IPS DF 6.9 (cell line): ENCODE measurements around the gene GABBR1.

ENCODE experiments used
- DNase-seq: peaks from one replicate; pipeline ENCODE4 v3.0.0-alpha.2; 2013; ENCODE audit warnings: low read depth, low spot score
- H3K27ac ChIP-seq: one replicate; pipeline ENCODE4 v1.5.1; 2013; ENCODE audit warnings: low read length, control low read depth
- H3K27me3 ChIP-seq: 2 replicates; pipeline ENCODE4 v1.6.1; 2013; ENCODE audit warnings: mild to moderate bottlenecking, low read length; ENCODE audit not compliant: control insufficient read depth, insufficient read depth
- H3K36me3 ChIP-seq: 2 replicates; pipeline ENCODE4 v1.6.1; 2013; ENCODE audit warnings: low read length; ENCODE audit not compliant: control insufficient read depth, insufficient read depth
- H3K4me1 ChIP-seq: 2 replicates; pipeline ENCODE4 v1.6.1; 2013; ENCODE audit warnings: low read length; ENCODE audit not compliant: control insufficient read depth, insufficient read depth
- H3K4me3 ChIP-seq: 2 replicates; pipeline ENCODE4 v1.5.1; 2013; ENCODE audit warnings: mild to moderate bottlenecking, low read length
- H3K9me3 ChIP-seq: 2 replicates; pipeline ENCODE4 v1.6.1; 2013; ENCODE audit warnings: low read length, inconsistent platforms; ENCODE audit not compliant: control insufficient read depth, insufficient read depth
- WGBS: extraction: QIAGEN DNeasy Blood & Tissue Kit; methylation state at CpG from one replicate; pipeline ENCODE4 v1.1.7; 2013; ENCODE audit warnings: mixed read lengths, missing lambda C conversion rate; ENCODE audit not compliant: insufficient read length, insufficient coverage; 5-methylcytosine and 5-hydroxymethylcytosine counted together

Gene GABBR1

DNA sequence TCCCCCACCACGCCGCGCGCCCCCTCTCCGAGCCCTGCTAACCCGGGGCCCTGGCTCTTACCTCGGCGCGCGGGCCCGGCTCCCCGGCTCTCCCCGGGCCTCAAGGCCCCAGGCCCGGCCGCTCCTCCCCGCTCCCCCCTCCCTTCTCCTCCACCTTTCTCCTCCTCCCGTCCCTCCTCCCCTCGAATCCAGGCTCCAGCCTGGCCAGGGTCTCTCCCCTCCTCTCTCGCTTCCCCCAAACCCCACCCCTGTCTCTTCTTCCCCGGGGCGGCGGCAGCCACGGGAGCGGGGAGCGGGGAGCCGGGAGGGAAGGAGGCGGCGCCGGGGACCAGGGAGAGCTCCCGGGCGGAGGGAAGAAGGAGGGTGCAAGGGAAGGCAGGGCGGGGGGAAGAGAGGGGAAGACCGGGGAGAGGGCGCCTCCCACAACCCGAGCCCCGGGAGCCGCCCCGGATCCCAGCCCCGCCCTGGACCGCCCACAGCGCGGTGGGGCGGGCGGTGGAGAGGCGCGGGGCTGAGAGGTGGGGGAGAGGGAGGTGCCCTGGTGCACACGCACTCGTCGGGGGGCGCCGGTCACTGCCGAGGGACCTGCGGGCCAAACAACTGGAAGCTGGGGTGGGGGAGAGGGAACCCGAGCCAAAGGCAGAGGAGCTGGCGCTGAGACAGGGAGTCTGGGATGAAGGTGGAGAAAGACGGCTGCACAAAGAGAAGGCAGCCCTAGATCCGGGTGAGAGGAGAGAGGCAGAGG lies at the start of gene GABBR1:
Gene GABBR1, minus strand, starts transcription at position 395 of the 745 bp plus-strand sequence. CDS start 798 bp downstream, outside the sequence.
- DNase-seq: no peak
- no peak within 1 kb of the TSS for H3K27ac ChIP-seq
- 0 out of 2 replicates have a peak, but pooled peaks cover 1% of the 10 kb centered on the region for H3K4me1 ChIP-seq
- H3K27me3 ChIP-seq: no peaks in the 10 kb centered on the region
- peak within 1 kb of the TSS; percentile 61 for H3K4me3 ChIP-seq
- H3K36me3 ChIP-seq: no peaks in the 10 kb centered on the region
- no peaks in the 10 kb centered on the region for H3K9me3 ChIP-seq
- no CpG with 5 or more reads among the region's 57 CpGs for WGBS

DNA sequence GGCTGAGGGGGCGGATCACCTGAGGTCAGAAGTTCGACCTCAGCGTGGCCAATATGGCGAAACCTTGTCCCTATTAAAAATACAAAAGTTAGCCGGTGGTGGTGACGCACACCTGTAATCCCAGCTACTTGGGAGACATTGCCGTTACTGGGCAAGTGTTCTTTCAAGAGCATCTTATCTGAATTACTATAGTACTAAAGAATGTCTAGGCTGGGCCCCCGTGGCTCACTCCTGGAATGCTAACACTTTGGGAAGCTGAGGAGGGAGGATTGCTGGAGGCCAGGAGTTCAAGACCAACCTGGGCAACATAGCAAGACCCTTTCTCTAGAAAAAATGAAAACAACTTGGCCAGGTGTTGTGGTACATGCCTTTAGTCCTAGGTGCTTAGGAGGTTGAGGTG lies 48.8 kb upstream of the GABBR1 start:
- Histone ChIP-seq H3K4me3 (no peak overlapping the region), H3K27ac (no peak overlapping the region), H3K36me3 (no peaks in the 10 kb centered on the region), H3K27me3 (no peaks in the 10 kb centered on the region), H3K4me1 (0 out of 2 replicates have a peak, but pooled peaks cover 2% of the 10 kb centered on the region), H3K9me3 (no peaks in the 10 kb centered on the region)
- WGBS: no CpG with 5 or more reads among the region's 8 CpGs
- no peak for DNase-seq

DNA sequence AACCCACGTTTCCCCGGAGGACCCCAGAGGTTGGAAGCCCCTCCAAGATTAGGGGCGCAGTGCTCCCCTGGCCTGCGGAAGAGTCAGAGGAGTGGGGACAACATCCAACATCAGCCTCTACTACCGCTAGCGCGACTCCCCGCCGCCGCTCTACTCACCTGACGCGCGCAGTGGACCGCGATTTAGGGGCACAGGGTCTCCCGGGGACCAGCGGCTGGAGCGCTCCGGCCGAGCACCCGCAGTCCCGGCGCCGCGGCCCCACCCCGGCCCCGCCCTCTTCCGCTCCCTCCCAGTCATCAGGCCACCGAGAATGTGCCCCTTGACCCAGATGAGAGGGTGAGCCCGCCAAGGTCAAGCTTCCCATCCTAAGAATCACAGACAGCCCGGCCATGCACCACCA lies 47.9 kb upstream of the GABBR1 start, which contains the start of gene ZFP57:
Gene ZFP57, minus strand, starts transcription at position 249 of the 400 bp plus-strand sequence. CDS start 4,149 bp downstream, outside the sequence.
- Histone ChIP-seq H3K27me3 (no peaks in the 10 kb centered on the region), H3K4me3 (no peak within 1 kb of the TSS), H3K36me3 (no peaks in the 10 kb centered on the region), H3K4me1 (0 out of 2 replicates have a peak, but pooled peaks cover 2% of the 10 kb centered on the region), H3K27ac (no peak within 1 kb of the TSS), H3K9me3 (no peaks in the 10 kb centered on the region)
- DNase-seq: no peak
- no CpG with 5 or more reads among the region's 31 CpGs for WGBS

DNA sequence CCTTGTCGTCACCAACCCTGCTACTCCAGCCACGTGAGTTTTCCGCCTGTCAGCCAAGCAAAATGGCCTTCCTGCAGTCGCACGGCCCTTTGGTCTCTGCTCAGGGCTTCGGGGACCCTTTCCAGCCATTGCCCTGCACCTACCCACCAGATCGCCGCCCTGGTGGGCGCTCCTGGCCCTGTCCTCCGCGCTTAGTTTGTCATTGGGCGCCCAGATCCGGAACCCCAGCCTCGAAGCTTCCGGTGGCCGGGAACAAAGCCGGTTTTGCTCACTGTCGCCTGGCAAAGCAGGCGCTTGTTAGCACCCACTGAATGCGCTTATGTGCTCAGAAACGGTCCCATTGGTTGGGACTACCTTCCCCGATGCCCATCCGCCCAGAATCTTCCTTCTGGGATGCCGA lies 47.4 kb upstream of the GABBR1 start:
- no peaks in the 10 kb centered on the region for H3K9me3 ChIP-seq
- H3K4me3 ChIP-seq: no peak overlapping the region
- no peak overlapping the region for H3K27ac ChIP-seq
- no peaks in the 10 kb centered on the region for H3K36me3 ChIP-seq
- WGBS: no CpG with 5 or more reads among the region's 24 CpGs
- H3K27me3 ChIP-seq: no peaks in the 10 kb centered on the region
- no peak for DNase-seq
- 0 out of 2 replicates have a peak, but pooled peaks cover 2% of the 10 kb centered on the region for H3K4me1 ChIP-seq

DNA sequence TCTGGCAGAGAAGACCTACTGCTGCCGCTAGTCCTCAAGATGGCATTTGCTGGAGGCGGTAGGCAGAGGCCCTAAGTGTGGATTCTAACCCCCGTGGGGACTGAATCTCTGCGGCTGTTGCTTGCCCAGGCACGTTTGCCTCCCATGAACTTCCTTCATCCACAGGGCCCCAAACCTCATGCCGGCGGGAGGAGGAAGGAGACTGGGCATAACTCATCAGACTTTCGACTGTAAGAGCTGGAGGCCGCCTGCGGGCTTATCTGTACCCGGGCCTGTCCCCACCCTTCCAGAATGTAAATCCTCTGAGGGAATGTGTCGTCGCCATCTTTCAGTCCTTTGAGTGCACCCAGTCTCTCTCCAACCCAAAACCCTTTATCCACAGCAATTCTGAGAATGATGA lies 47.0 kb upstream of the GABBR1 start:
- Histone ChIP-seq H3K4me3 (no peak overlapping the region), H3K27ac (no peak overlapping the region), H3K9me3 (no peaks in the 10 kb centered on the region), H3K36me3 (no peaks in the 10 kb centered on the region), H3K27me3 (no peaks in the 10 kb centered on the region), H3K4me1 (0 out of 2 replicates have a peak, but pooled peaks cover 2% of the 10 kb centered on the region)
- DNase-seq: no peak
- WGBS: no CpG with 5 or more reads among the region's 13 CpGs

DNA sequence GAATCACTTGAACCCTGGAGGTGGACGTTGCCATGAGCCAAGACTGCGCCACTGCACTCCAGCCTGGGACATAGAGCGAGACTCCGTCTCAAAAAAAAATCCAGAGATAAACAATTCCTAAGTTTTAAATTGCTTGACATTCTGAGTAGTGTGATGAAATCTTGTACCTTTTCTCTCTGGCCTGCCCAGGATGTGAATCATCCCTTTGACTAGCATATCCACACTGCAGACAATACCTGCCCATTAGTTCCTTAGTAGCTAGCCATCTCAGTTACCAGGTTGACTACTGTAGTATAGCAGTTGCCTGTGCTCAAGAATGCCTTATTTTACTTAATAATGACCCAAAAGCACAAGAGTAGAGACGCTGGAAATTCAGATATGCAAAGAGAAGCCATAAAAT lies 45.1 kb upstream of the GABBR1 start:
- H3K4me3 ChIP-seq: no peak overlapping the region
- no peak for DNase-seq
- no peak overlapping the region for H3K27ac ChIP-seq
- no peaks in the 10 kb centered on the region for H3K4me1 ChIP-seq
- H3K27me3 ChIP-seq: no peaks in the 10 kb centered on the region
- no CpG with 5 or more reads among the region's 5 CpGs for WGBS
- no peaks in the 10 kb centered on the region for H3K36me3 ChIP-seq
- H3K9me3 ChIP-seq: no peaks in the 10 kb centered on the region

DNA sequence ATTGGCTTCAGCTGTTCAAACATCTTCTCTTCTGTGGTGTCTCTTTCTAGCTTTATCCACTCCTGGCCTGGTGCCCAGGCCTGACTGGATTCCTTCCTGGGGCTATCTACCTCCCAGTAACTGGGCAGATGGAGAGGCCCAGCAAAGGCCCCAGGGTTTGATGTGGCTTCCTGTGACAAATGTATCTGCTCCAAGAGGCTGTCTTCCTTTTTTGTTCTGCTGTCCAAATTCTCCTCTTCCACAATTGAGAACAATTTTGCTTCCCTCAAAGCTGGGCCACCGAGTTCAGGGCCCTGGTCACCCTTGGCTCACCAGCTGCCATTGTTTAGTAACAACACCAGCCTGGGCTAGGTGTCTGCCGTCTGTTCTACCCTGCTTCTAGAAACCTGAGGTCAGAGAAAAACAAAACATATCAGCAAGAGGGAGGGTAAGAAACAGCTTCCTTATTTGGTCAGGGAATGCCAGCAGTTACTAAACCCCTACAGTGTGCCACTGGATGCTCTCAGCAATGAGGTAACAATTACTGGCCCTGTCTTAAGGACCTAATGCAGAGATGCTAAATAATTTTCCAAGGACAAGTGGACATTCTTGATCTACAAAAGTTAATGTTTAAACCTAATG lies 44.1 kb upstream of the GABBR1 start:
- H3K9me3 ChIP-seq: no peaks in the 10 kb centered on the region
- DNase-seq: no peak
- no peak overlapping the region for H3K27ac ChIP-seq
- no peaks in the 10 kb centered on the region for H3K4me1 ChIP-seq
- H3K36me3 ChIP-seq: no peaks in the 10 kb centered on the region
- H3K27me3 ChIP-seq: no peaks in the 10 kb centered on the region
- no CpG with 5 or more reads among the region's 2 CpGs for WGBS
- no peak overlapping the region for H3K4me3 ChIP-seq

DNA sequence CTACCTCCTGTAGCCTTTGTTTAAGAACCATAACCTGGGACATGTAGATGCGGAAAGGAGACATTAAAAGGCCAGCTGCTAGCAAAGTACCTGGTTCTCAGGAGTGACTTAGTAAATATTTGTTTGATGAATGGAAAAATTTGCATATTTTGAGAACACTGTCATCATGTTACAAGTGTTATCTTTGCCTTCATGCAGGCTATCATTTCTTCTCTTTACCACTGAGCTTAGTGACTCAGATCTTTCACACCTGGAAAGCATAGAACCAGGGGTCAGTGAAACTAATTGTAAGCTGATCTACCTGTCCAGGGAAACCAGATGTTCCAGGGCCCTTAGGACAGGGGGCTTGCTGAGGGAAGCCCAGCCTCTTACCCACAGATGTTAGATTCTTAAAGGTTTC lies 42.6 kb upstream of the GABBR1 start:
- Histone ChIP-seq H3K36me3 (no peaks in the 10 kb centered on the region), H3K27me3 (no peaks in the 10 kb centered on the region), H3K9me3 (no peaks in the 10 kb centered on the region), H3K4me1 (peaks cover 2% of the 10 kb centered on the region; the same call in 1 of the 2 replicates), H3K27ac (no peak overlapping the region), H3K4me3 (no peak overlapping the region)
- WGBS: no CpG with 5 or more reads among the region's 1 CpG
- DNase-seq: no peak

DNA sequence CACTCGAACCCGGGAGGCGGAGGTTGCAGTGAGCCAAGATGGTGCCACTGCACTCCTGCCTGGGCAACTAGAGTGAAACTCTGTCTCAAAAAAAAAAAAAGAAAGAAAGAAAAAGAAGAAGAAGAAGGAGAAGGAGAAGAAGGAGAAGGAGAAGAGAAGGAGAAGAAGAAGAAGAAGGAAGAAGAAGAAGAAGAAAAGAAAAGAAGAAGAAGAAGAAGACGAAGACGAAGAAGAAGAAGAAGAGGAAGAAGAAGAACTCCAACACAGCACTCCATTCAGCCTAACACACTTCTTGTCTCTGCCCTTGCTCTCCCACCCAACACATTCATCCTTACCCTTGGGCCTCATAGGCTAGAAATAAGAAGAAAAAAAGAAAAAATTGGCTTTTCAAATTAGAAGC lies 41.0 kb upstream of the GABBR1 start:
- Histone ChIP-seq H3K36me3 (no peaks in the 10 kb centered on the region), H3K27me3 (no peaks in the 10 kb centered on the region)
- no CpG with 5 or more reads among the region's 5 CpGs for WGBS

DNA sequence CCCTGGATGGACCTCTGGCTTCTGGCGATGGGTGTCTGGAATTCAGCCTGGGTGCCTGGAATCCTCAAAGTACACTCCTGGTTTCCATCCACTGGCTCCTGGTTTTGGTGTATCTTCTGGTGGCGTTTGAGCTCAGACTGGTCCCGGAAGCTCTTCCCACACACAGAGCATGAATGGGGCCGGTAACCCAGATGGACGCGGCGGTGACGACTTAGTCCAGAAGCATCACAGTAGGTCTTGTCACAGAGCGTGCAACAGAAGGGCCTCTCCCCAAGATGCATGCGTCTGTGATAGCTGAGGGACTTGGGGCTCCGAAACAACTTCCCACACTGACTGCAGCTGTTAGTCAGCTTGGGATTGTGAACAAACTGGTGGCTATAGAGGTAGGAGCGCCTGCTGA lies 40.2 kb upstream of the GABBR1 start:
- no peak for DNase-seq
- Histone ChIP-seq H3K4me1 (peaks cover 3% of the 10 kb centered on the region), H3K36me3 (no peaks in the 10 kb centered on the region), H3K27me3 (no peaks in the 10 kb centered on the region), H3K9me3 (no peaks in the 10 kb centered on the region), H3K27ac (no peak overlapping the region), H3K4me3 (no peak overlapping the region)
- WGBS: no CpG with 5 or more reads among the region's 12 CpGs

More for the DNA sequence above, 41.0 kb upstream of the GABBR1 start:
- Histone ChIP-seq H3K4me3 (no peak overlapping the region), H3K27ac (no peak overlapping the region), H3K4me1 (peaks cover 2% of the 10 kb centered on the region; the same call in 1 of the 2 replicates), H3K9me3 (no peaks in the 10 kb centered on the region)
- DNase-seq: no peak
